IPS-18c (cell line): Measurements from ENCODE around the gene PCDH1.
"Not testable (repeated sequence)": the region's sequence is repeated elsewhere in the genome, so short reads cannot be mapped to it uniquely, and the experiment has no call there.

ENCODE experiments used
- H3K4me3 ChIP-seq: 2 replicates; pipeline ENCODE4 v1.7.0; 2013; ENCODE audit warnings: low read depth, mild to moderate bottlenecking, low read length, moderate library complexity; ENCODE audit not compliant: insufficient read depth
- H3K9me3 ChIP-seq: one replicate; pipeline ENCODE4 v1.6.1; 2013; ENCODE audit warnings: mild to moderate bottlenecking, low read length, moderate library complexity; ENCODE audit not compliant: control insufficient read depth, insufficient read depth

Gene PCDH1

DNA sequence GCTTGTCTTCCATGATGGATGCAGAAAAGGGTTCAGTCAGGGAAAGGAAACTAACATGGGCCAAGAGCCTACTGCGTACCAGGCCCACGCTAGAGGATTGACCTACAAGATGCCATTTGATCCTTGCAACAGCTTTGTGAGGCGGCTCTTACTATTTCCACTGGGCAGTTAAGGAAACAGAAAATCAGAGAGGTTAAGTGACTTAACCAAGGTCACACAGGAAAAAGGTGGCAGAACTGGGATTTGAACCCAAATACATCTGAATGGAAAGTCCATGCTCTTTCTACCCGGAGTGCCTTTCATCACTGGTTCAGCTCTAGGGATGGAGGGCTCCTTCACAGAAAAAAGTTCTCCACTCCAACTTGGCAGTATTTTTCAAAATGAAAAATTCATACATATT, 50.0 kb downstream of the PCDH1 start:
- H3K4me3 ChIP-seq, result no peak overlapping the region
- no peaks in the 10 kb centered on the region for H3K9me3 ChIP-seq

DNA sequence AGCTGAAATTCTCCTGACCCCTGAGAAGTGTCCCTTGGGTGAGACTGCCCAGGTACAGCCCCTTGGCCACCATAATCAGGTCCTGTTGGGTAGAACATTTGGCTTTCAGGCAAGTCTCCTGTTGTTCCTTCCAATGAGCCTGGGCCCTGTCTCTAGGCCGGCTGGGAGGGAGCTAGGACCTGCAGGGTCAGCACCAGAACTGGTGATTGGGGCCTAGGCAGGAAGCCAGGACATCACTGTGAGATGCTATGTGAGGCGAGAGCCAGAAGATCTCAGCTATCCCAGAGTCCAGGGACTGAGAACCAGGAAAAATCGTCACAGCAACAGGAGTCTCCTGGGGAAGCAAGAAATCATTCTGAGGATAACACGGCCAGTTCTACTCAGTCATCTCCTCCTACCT, 51.5 kb downstream of the PCDH1 start:
- Histone ChIP-seq H3K4me3 (no peak overlapping the region), H3K9me3 (no peaks in the 10 kb centered on the region)

- Histone ChIP-seq H3K4me3 (no peak overlapping the region; the same call in 1 of the 2 replicates), H3K9me3 (no peaks in the 10 kb centered on the region)
Observed at GRCh38 chr5:141825791-141826560, 52.2 kb downstream of the PCDH1 start.

DNA sequence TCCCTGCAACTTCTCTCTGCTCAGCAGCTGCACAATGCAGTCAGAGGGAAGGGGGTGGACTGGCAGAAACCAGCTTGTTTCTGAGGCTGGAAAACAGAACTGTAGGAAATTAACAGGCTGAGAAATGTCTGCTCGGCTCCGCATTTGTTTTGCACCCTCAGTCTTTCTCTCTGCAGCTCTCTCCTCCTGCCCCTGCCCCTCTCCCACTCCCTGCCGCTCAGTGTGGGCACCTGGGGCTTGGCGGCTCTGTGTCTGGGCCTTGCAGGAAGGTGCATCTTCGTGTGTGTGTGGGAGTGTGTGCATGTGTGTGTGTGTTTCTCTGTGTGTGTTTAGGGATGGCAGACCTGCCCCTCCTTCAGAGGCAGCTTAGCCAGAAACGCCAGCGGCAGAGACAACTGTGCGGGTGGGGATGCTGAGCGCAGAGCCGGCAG, 53.0 kb downstream of the PCDH1 start:
- H3K4me3 ChIP-seq, result no peak overlapping the region
- H3K9me3 ChIP-seq, result no peaks in the 10 kb centered on the region

DNA sequence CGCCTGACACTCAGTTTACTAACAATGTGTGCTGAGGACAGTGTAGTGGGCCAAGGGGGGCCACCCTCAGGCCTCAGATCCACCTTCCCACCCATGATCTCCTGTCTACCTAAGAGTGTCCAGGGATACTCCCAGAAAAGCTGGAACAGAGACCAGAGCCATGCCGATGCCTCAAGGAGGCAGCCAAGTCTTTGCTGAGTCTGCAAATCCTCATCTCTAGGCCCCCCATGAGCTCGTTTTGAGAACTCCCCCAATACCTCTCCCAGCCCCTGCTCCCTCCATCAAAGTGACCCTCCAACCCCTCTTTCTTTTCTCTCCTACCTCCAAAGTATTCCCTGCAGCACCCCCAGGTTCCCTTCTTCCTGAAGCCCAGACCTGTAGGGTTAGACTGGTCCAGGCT, 53.5 kb downstream of the PCDH1 start:
- no peak overlapping the region for H3K4me3 ChIP-seq

GRCh38 chr5:141823056-141823455, 55.2 kb downstream of the PCDH1 start:
- Histone ChIP-seq H3K4me3 (no peak overlapping the region), H3K9me3 (no peaks in the 10 kb centered on the region)

More for the DNA sequence above, 53.5 kb downstream of the PCDH1 start:
- H3K9me3 ChIP-seq, result no peaks in the 10 kb centered on the region

GRCh38 chr5:141822144-141822543, 56.1 kb downstream of the PCDH1 start:
- H3K9me3 ChIP-seq, result no peaks in the 10 kb centered on the region
- no peak overlapping the region for H3K4me3 ChIP-seq

DNA sequence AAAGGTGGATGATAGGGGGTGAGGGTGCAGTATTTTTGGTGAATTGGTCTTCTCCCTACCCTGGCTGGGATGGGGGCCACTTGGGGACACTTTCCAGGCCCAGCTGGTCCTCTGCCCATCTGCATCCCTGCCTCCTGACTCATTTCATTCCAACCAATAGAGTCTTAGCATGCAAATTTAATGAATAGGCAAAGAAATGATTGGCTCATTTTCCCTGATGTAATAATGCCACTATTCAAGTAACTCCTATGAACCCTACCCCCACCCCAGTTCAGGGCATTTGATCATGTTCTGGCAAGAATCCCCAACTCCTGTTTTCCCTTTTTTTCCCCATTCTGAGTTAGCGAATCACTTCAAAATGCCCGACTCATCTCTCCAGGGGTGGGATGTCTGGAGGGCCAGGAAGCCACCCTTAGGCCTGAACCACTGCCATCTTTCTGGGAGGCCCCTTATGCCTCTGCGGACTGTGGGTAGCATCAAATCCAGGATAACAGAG, 56.7 kb downstream of the PCDH1 start:
- Histone ChIP-seq H3K9me3 (no peaks in the 10 kb centered on the region), H3K4me3 (no peak overlapping the region)

GRCh38 chr5:141820686-141821085, 57.5 kb downstream of the PCDH1 start:
- H3K9me3 ChIP-seq, H3K4me3 ChIP-seq: not testable (repeated sequence)

DNA sequence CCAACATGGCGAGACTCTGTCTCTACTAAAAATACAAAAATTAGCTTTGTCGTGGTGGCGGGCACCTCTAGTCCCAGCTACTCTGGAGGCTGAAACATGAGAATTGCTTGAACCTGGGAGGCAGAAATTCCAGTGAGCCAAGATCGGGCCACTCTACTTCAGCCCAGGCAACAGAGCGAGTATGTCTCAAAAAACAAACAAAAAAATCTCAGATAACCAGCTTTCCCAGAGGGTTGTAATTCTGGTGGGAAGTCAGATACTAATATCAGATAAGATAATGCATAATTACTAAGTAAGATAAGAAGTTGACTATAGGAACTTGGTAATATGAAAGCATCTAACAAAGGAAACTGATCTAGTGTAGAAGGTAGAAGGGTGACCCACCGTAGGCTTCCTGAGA, 60.6 kb downstream of the PCDH1 start:
- no peaks in the 10 kb centered on the region for H3K9me3 ChIP-seq

GRCh38 chr5:141816598-141817399, 61.4 kb downstream of the PCDH1 start:
- H3K9me3 ChIP-seq, result no peaks in the 10 kb centered on the region
- no peak overlapping the region for H3K4me3 ChIP-seq

More for the DNA sequence above, 60.6 kb downstream of the PCDH1 start:
- no peak overlapping the region for H3K4me3 ChIP-seq

DNA sequence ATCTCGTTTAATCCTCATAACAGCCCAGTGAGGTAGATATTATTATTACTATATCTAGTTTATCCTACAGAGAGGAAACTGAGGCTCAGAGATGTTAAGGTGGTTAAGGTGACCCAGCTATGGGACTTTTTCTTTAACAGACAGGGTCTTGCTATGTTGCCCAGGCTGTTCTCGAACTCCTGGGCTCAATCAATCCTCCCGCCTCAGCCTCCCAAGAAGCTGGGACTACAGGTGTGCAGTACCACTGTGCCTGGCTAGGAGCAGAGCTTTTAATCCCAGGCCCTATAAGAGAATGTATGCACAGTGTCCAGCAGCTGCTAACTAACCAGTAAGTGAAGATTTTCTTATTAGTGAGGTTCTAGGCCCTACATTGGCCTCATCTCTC, 62.4 kb downstream of the PCDH1 start:
- Histone ChIP-seq H3K9me3 (no peaks in the 10 kb centered on the region), H3K4me3 (no peak overlapping the region)

GRCh38 chr5:141815051-141815795, 63.0 kb downstream of the PCDH1 start:
- H3K4me3 ChIP-seq, result no peak overlapping the region; the same call in 1 of the 2 replicates

GRCh38 chr5:141814064-141814964, 63.9 kb downstream of the PCDH1 start:
- no peaks in the 10 kb centered on the region for H3K9me3 ChIP-seq
- H3K4me3 ChIP-seq, result no peak overlapping the region

More at GRCh38 chr5:141815051-141815795, 63.0 kb downstream of the PCDH1 start:
- H3K9me3 ChIP-seq, result no peaks in the 10 kb centered on the region

GRCh38 chr5:141812512-141812911, 65.7 kb downstream of the PCDH1 start:
- Histone ChIP-seq H3K9me3 (no peaks in the 10 kb centered on the region), H3K4me3 (no peak overlapping the region)

GRCh38 chr5:141811287-141812155, 66.7 kb downstream of the PCDH1 start:
- Histone ChIP-seq H3K9me3 (no peaks in the 10 kb centered on the region), H3K4me3 (peak overlapping the region; percentile 40; the same call in 1 of the 2 replicates)
